Ishikawa (cell line): ENCODE results near the gene CTAG1B.

Experiments
- CEBPB ChIP-seq: IDR thresholded peaks from 2 replicates; pipeline ENCODE4 v1.6.1; 2012
- CREB1 ChIP-seq: IDR thresholded peaks from 2 replicates; pipeline ENCODE4 v1.6.1; 2012; ENCODE audit warnings: low read depth
- EGR1 ChIP-seq: IDR thresholded peaks from 2 replicates; pipeline ENCODE4 v1.6.1; 2012
- EP300 ChIP-seq: IDR thresholded peaks from 2 replicates; pipeline ENCODE4 v1.6.1; 2012; ENCODE audit warnings: borderline replicate concordance
- FOXM1 ChIP-seq: IDR thresholded peaks from 2 replicates; pipeline ENCODE4 v1.6.1; 2012; ENCODE audit warnings: low read depth, borderline replicate concordance
- MAX ChIP-seq: IDR thresholded peaks from 2 replicates; pipeline ENCODE4 v1.6.1; 2012
- NFIC ChIP-seq: IDR thresholded peaks from 2 replicates; pipeline ENCODE4 v1.6.1; 2012
- RAD21 ChIP-seq: IDR thresholded peaks from 2 replicates; pipeline ENCODE4 v1.6.1; 2012; ENCODE audit warnings: low read depth
- REST ChIP-seq: IDR thresholded peaks from 2 replicates; pipeline ENCODE4 v1.6.1; 2012; ENCODE audit warnings: low read depth, mild to moderate bottlenecking
- TAF1 ChIP-seq: IDR thresholded peaks from 2 replicates; pipeline ENCODE4 v1.6.1; 2012; ENCODE audit warnings: low read depth, mild to moderate bottlenecking
- TCF12 ChIP-seq: IDR thresholded peaks from 2 replicates; pipeline ENCODE4 v1.6.1; 2012; ENCODE audit warnings: low read depth
- TEAD4 ChIP-seq: IDR thresholded peaks from 2 replicates; pipeline ENCODE4 v1.6.1; 2012
- USF1 ChIP-seq: IDR thresholded peaks from 2 replicates; pipeline ENCODE4 v1.6.1; 2012
- YY1 ChIP-seq: IDR thresholded peaks from 2 replicates; pipeline ENCODE4 v1.6.1; 2012; ENCODE audit warnings: low read depth
- ZBTB7A ChIP-seq: IDR thresholded peaks from 2 replicates; pipeline ENCODE4 v1.6.1; 2012; ENCODE audit warnings: low read depth

Gene CTAG1B

GRCh38 chrX:154597221-154597620 is 21.9 kb downstream of the CTAG1B start:
- no peak for TF ChIP-seq CEBPB
- no peak for TF ChIP-seq TEAD4
- no peak for TF ChIP-seq REST
- no peak for TF ChIP-seq FOXM1
- no peak for TF ChIP-seq ZBTB7A
- no peak for TF ChIP-seq RAD21
- TF ChIP-seq CREB1, result no peak
- TF ChIP-seq NFIC, result no peak
- no peak for TF ChIP-seq YY1
- TF ChIP-seq USF1, result no peak
- no peak for TF ChIP-seq MAX
- TF ChIP-seq EP300, result no peak
- no peak for TF ChIP-seq TCF12
- no peak for TF ChIP-seq TAF1
- no peak for TF ChIP-seq EGR1

- TF ChIP-seq NFIC, result no peak; the same call in 1 of the 2 replicates
- TF ChIP-seq TCF12, result no peak
- TF ChIP-seq MAX, result no peak
- TF ChIP-seq FOXM1, result no peak
- no peak for TF ChIP-seq CEBPB
- TF ChIP-seq EGR1, result no peak
- TF ChIP-seq TAF1, result no peak
- no peak for TF ChIP-seq USF1
- TF ChIP-seq RAD21, result peak; percentile 48; the same call in 1 of the 2 replicates
- no peak for TF ChIP-seq YY1
- 0 out of 2 replicates have a peak, but pooled peaks have one; percentile 40 for TF ChIP-seq EP300
- peak; percentile 85 for TF ChIP-seq TEAD4
- TF ChIP-seq ZBTB7A, result no peak
- no peak for TF ChIP-seq CREB1
- no peak for TF ChIP-seq REST
Observed at GRCh38 chrX:154596290-154596929, 22.7 kb downstream of the CTAG1B start.

- no peak for TF ChIP-seq TAF1
- TF ChIP-seq RAD21, result no peak
- no peak for TF ChIP-seq FOXM1
- no peak for TF ChIP-seq USF1
- no peak for TF ChIP-seq YY1
- TF ChIP-seq REST, result no peak
- TF ChIP-seq ZBTB7A, result no peak
- no peak for TF ChIP-seq MAX
- no peak for TF ChIP-seq EP300
- no peak for TF ChIP-seq CREB1
- no peak for TF ChIP-seq EGR1
- no peak for TF ChIP-seq NFIC
- no peak for TF ChIP-seq CEBPB
- TF ChIP-seq TCF12, result no peak
- no peak for TF ChIP-seq TEAD4
Observed at GRCh38 chrX:154595559-154596249, 23.4 kb downstream of the CTAG1B start.
